WTC11 (cell line): Measurements from ENCODE around the gene MAP4.

Experiments used
- CTCF ChIP-seq: fragments of 200-600 bp; IDR thresholded peaks from 2 replicates; pipeline ENCODE4 v1.8.0; 2022; ENCODE audit warnings: antibody characterized with exemption
- NR3C1 ChIP-seq: sonication (generic); formaldehyde crosslinking; conservative IDR thresholded peaks from 2 replicates; pipeline ENCODE4 v1.8.1; 2023; ENCODE audit warnings: low read depth, mild to moderate bottlenecking, missing genetic modification reagents
- RELA ChIP-seq: sonication (generic); formaldehyde crosslinking; IDR thresholded peaks from 2 replicates; pipeline ENCODE4 v1.8.1; 2022; ENCODE audit warnings: missing genetic modification reagents, mild to moderate bottlenecking, borderline replicate concordance
- SMAD4 ChIP-seq: sonication (generic); formaldehyde crosslinking; IDR thresholded peaks from 2 replicates; pipeline ENCODE4 v1.8.0; 2022; ENCODE audit warnings: mild to moderate bottlenecking, missing genetic modification reagents
- TP53 ChIP-seq: sonication (generic); formaldehyde crosslinking; IDR thresholded peaks from 2 replicates; pipeline ENCODE4 v1.8.1; 2023; ENCODE audit warnings: mild to moderate bottlenecking, missing genetic modification reagents
- ZNF416 ChIP-seq: fragments of 250-450 bp; sonication (Bioruptor Pico); IDR thresholded peaks from 2 replicates; pipeline ENCODE4 v1.9.0; 2021; ENCODE audit warnings: mild to moderate bottlenecking, inconsistent platforms
- ZNF423 ChIP-seq: fragments of 250-450 bp; sonication (Bioruptor Pico); IDR thresholded peaks from 2 replicates; pipeline ENCODE4 v2.1.2; 2022; ENCODE audit warnings: mild to moderate bottlenecking, moderate library complexity
- TF ChIP-seq, protein P1 (sequence below): sonication (generic); formaldehyde crosslinking; IDR thresholded peaks from 2 replicates; pipeline ENCODE4 v1.8.1; 2022; ENCODE audit warnings: mild to moderate bottlenecking, missing genetic modification reagents, moderate library complexity, borderline replicate concordance

- TF ChIP-seq ZNF423 (CRISPR knock-in tag) (no peak), TP53 (no peak), CTCF (no peak), NR3C1 (no peak), RELA (no peak), ZNF416 (CRISPR knock-in tag) (no peak), SMAD4 (CRISPR knock-in tag) (no peak)
- TF ChIP-seq, protein P1, sequence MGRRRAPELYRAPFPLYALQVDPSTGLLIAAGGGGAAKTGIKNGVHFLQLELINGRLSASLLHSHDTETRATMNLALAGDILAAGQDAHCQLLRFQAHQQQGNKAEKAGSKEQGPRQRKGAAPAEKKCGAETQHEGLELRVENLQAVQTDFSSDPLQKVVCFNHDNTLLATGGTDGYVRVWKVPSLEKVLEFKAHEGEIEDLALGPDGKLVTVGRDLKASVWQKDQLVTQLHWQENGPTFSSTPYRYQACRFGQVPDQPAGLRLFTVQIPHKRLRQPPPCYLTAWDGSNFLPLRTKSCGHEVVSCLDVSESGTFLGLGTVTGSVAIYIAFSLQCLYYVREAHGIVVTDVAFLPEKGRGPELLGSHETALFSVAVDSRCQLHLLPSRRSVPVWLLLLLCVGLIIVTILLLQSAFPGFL (CRISPR knock-in tag): no peak
Measured at GRCh38 chr3:48022178-48022577, 6.0 kb upstream of the MAP4 start.
